HG03460 (cell line): ENCODE results near the gene TTF2.
"Not testable (repeated sequence)": the region's sequence is repeated elsewhere in the genome, so short reads cannot be mapped to it uniquely, and the experiment has no call there.

Experiments
- ATAC-seq: cut with Tn5 transposase; IDR thresholded peaks from one replicate; pipeline ENCODE4 v1.9.1; 2021; ENCODE audit not compliant: unreplicated experiment

TTF2 gene

DNA sequence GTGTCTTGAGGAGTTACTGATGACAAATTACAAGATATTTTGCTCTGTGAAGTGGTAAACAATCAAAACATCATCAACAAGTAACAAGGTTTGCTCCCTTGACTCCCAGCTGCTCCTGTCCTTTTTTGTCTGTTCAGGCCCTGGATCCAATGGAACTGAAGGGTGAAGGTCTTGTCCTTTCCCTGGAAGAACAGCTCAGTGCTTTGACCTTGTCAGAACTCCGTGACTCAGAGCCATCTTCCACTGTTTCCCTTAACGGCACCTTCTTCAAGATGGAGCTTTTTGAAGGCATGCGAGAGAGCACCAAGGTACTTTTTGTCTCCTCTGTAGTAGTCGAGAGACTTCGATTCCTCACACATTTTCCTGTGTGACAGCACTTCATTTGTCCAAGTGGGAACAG lies 32.5 kb downstream of the TTF2 start:
- ATAC-seq: no peak

DNA sequence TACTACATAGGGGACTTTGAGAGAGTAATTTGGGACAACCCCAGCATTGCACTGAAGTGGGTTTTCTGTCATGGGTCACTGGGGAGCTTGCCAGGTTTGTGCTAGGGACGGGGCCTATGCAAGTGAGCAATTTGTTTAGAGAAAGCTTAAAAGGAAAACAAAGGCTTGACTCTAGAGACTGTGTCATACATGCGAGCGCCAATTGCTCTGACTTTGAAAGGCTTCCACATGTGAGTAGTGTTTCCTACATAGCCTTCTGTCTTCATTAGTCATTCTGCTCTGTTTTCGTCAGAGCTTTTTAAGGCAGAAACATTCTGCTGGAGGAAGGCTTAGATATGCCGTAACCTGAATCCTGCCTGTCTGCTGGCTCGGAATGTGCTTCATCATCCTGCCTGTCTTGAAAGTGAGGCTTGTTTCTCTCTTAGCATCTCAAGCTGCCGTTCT lies 33.0 kb downstream of the TTF2 start:
- no peak for ATAC-seq

DNA sequence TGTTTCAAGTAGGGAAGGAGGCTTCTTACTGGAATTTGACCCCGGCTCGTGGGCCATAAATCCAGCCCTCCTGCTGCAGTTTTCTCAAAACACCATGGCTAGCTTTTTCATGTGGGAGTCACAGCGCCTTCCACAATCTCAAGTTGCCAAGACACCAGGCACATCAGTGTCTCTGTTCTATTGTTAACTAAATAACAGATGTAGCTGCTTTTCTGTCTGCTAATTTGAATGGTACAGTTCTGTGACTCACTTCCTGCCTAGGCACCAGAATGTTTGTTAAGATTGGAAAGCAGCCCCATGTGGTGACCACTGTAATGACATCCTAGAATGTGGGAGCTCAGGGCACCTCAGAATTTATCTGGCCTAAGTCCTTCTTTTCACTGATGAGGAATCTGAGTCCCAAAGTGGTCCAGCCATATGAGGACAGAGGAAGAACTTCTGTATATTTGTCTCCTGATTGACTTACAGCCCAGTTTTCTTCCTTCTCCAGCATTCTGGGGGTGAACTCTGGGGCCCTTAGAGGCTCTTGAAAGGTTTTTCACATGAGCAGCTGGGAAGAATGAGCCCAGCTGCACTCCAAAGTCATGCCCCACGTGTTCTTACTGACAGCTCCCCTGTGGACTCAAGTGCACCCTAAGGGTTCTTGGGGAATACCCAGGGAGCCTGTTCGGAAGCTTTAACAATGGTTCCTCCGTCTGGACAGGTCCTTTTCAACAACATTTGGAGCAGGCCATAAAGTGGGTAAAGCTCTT lies 33.9 kb downstream of the TTF2 start:
- ATAC-seq: no peak

DNA sequence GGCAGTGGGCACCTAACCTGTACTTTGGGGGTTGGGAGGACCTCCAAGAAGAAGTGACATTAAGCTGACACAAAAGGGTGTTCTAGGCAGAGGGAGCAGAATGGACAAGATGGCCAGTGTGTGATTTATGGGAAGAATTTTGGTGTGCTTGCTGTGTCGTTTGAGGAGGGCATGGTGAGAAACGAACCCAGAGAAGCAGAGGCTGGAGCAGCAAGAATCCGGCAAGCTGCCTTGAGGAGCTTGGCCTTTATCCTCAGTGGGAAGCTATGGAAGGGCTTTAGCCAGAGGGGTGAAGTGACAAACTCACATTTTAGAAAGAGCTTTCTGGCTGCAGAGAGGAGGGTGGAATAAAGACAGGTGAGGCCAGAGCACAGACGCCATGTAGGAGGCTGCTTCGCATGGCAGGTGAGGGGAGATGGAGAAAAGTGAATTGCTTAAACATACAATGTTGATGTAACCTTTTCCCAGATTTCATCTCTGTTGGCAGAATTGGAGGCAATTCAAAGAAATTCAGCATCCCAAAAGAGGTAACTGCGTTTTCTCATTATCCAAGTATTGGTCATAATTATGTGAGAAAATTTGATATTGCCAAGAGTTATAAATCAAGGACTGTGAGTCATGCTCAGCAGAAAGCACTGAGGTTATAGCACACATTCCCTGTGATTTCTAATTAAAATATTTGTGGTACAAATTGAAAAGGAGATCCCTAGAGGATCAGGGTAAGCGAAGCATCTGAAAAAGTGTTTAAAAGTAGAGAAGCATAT lies 34.9 kb downstream of the TTF2 start:
- no peak for ATAC-seq

DNA sequence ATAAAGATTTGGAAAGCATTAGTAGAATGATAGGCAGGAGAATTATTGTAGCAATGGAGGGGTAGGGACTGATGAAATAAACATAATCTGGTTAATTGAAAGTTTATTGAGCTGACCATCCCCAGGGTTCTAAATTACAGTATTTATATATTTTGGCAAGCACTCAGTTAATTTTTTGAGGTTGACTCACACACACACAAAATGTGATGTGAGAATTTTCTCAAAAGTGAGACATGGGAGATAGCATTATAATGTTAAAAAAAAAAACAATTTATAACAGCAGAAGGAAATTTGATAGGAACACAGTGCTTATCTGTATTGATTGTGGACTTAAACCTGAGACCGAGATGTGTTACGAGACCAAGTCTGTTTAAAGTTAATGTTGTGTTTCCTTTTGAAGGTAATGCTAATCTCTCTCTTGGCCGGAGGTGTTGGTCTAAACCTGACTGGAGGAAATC lies 36.9 kb downstream of the TTF2 start:
- no peak for ATAC-seq

DNA sequence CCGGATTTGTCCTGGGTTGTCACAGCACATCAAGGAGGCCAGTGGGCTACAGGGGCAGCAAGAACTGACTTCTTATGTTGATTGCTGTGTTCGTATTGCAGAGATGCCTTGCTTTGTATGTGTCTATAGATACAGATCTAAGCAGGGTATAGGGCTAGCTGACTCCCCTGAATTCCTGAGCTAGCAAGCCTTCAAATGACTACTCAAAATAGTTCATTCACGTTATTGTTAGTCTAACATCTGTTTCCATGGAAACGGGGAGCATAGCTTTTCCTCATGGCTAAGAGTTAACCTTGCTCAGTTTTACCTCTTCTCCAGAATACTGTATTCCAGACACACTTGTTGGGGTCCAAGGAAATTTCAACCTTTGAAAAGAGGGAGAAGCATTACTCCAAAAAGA lies 37.3 kb downstream of the TTF2 start:
- ATAC-seq: no peak

DNA sequence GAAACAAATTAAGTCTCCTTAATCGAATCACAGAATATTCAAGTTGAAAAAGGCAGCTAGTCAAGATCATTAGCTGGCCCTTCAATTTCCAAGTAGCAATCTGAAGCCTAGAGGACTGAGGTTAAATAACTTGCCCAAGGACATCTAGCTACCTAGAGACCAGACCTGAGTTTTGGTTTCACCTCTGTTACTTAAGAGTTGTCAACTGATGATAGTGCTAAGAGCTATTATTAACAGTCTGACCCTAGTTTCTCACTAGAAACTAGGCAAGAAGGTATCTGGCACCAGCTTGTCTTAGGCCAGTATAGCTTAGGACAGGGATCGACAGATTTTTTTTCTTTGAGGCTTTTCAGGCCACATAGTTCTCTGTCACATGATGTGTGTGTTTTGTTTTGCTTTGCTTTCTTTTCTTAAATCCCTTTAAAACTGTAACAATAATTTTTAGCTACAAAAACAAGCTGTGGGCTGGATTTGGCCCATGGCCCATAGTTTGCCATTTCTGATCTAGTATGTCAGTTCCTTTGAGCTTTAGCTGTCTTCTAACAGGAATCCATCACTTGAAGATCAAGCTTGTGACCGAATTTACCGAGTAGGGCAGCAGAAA lies 38.3 kb downstream of the TTF2 start:
- no peak for ATAC-seq

DNA sequence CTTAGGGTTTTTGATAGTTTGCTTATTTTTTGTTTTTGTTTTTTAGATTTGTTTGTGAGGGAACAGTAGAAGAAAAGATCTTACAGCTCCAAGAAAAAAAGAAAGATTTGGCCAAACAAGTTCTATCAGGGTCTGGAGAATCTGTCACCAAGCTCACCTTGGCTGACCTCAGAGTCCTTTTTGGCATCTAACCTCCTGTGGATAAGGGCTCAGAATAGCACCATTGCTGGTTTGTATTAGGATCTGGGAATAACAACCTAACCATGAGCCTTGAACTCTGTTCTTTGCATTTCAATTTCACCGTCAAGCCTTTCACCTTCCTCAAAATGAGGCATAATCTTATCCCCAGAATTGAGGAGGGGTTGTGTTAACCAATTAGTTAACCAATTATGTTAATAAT lies 41.2 kb downstream of the TTF2 start:
- ATAC-seq: no peak

DNA sequence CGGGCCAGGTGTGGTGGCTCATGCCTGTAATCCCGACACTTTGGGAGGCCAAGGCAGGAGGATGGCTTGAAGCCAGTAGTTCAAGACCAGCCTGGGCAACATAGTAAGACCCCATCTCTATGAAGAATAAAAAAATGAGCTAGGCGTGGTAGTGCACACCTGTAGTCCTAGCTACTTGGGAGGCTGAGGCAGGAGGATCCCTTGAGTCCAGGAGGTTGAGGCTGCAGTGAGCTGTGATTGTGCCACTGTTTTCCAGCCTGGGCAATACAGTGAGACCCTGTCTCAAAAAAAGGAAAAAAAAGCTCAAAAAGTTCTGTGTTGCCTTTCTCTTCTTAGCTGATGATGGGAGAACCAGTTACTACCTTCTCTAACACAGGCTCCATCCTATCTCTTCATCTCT lies 41.7 kb downstream of the TTF2 start:
- not testable (repeated sequence) for ATAC-seq

DNA sequence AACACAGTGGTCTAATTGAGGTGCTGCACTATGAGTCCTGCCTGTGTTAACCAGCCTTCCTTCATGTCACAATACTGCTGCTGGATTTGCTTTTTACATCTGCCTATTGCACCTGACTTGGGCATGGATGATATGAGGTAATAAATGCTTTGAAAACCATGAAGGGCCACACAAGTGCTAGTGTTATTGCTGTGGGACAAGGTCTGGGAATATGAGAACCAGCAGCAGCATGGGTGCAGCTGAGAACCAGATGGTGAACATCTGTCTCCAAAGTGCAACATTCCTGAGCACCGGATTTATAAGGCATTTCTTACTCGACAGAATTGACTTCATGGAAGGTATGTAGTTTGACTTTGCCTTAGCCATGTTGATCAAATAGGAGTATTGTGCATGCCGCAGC lies 44.9 kb downstream of the TTF2 start:
- ATAC-seq: no peak

DNA sequence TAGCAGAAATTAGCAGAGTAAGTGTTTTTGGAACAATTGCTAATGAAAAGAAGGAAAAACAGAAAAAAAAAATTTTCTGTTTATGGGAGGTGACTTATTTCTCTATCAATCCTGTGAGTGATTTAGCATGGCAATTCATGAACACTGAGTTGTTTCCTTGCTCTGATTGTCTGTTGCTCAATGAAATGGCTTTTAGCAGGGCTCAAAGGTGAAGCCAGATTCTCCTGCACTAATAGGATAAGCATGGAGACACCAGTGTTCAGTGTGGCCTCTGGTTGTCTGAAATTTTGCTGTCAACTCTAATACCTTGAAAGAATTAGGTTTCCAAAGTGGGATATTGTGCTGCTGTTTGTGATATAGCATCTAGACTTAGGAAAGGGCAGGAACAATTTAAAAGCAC lies 45.6 kb downstream of the TTF2 start:
- ATAC-seq: no peak

DNA sequence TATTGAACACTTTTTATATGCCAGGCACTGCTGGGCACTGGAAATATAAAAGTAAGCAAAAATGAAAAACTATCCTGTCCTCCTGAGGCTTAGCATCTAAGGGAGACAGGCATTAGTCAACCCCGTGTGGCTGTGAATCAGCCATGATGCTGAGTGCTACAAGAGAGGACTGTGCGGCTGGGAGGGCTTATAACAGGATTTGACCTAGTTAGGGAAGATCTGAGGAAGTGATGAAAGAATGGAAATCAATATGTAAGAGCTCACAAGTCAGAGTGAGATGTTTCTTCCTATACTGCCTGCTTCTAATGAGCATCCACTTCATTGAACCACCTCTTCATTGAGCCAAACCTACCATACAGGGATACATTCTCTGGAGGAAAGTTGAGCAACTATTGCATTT lies 46.4 kb downstream of the TTF2 start:
- ATAC-seq: no peak

DNA sequence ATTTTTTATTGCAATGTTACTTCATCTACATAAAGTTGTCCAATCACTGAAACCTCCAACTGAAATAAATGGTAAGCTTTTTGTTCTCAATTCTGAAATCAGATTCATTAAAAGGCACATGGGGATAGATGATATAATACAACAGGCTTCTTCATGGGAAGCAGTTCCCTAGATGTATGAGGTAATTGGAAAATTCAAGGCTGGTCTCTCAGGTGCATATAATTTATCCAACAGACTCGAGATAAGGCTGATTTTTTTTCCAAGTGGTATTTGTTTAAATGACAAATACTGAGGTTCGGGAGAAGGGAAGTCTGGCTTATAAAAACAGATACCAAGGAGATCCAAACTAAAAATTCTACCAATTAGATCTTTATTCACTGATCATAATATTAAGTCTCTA lies 47.2 kb downstream of the TTF2 start:
- no peak for ATAC-seq

DNA sequence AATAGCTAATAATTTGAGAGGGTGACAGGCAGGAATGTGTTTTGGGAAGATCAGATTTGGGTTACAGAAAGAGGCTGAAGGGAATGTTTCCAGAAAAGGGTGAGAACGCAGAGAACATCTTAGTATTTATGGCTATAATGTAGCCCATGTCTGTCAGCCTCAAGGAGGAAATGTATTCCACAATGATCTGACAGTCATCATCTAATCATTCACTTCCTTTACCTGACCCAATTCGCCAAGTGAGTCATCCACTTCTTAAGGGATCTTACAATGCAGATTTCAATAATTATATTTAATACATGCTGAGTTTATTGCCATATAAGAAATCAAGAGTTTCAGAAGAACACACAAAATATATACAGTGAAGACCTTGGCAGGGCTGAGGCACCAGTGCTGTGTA lies 50.6 kb downstream of the TTF2 start:
- ATAC-seq: no peak

DNA sequence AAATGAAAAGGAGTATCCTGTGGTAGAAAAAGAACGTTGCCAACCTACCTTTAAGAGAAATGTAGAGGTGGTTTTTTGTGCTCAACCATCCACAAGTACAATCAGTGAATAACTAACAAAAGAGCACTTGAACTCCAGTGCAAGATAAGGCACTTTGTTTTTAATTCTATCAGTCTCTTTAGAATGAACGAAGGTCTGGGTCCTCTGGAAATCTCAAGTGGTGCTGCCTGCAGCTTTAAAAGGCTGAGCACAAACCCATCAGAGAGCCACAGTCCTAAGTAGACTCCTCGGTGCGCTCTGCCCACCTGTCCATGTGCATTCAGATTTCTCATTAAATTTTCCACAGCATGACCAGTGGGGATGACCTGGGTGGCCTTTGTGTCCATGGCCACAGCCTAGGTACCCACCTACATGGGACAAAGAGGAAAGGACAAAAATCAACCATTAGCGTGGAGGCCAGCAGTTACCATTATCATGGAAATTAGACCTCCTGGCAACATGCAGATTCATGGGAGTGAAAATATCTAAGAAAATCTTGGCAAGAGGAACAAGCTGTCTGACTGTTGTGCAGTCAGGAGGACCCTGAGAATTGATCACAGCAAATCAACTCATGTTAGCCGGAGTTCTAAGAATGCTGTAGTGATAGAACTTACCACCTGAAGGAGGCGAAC lies 52.1 kb downstream of the TTF2 start:
- ATAC-seq: no peak

DNA sequence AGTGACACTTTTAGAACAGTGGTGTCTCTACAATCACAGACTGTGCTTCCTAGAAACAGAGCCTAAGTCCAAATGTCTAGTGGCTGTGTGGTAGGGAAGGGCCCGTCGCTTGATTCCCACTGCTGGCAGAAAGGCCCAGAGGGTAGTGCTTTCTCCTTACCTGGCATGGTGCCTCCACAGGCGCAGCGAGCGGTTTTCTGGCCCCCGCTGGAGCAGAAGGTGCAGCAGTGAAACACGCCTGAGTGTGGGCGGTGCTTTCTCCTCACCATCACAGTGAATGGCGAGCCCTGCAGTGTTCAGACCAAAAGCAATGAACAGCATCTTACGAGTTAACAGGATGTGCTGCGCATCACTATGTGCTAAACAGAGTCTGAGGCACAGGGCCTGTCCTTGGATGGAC lies 53.1 kb downstream of the TTF2 start:
- ATAC-seq: no peak

DNA sequence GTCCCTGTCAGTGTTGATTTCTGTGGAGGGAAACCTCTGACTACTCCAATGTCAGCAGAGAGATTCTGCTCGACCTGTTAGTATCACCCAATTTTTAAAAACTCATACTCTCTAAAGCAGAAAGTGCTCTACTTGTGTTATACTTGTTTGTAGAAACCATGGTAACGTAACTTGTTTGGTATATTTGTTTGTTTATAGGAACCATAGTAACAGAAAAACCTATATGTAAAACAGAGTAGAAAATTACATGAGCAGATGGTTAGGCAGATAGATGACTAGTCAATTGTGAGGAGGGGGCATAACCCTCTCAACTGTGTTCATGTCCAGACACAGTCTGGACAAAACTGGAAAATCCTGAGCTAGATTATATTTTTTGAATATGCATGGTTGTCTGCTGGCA lies 54.8 kb downstream of the TTF2 start:
- no peak for ATAC-seq

DNA sequence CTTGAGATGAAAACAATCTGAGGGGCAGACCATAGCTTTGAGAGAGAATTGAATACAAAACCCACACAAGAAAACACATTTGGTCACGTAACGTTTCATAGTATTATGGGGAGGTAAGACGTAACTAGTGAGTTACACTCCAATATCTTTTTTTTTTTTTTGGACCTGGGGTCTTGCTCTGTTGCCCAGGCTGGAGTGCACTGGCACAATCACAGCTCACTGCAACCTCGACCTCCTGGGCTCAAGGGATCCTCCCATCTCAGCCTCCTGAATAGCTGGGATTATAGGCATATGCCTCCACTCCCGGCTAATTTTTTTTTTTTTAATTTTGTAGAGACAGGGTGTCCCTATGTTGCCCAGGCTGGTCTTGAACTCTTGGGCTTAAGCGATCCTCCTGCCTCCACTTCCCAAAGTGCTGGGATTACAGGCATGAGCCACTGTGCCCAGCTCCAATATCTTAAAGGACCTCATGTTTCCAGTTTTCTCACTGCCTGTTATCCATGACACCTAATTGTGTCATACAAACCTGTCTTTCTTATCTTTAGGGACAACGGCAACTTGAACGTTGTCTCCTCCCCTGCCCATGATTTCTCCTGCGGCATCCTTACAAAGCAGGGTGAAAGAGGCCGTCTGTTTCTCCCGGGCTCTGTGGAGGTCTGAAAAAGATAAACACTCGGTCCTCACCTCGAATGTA lies 56.1 kb downstream of the TTF2 start:
- ATAC-seq: no peak

DNA sequence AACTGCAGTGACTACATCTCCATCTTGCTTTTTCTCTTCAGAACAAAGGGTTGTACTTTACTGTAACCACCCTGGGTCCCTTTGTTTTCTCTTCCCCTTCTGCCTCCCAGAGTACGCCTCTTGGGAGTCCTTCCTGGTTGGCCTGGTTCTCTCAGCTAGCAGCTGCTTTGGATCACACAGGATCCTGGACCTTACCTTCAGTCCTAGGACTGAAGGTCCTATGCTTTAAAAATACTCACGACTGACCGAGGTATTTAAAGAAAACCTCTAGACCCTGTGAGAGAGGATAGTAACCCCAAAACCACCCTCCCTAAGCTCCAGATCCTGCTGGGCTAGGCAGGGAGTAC lies 56.6 kb downstream of the TTF2 start:
- ATAC-seq: no peak

DNA sequence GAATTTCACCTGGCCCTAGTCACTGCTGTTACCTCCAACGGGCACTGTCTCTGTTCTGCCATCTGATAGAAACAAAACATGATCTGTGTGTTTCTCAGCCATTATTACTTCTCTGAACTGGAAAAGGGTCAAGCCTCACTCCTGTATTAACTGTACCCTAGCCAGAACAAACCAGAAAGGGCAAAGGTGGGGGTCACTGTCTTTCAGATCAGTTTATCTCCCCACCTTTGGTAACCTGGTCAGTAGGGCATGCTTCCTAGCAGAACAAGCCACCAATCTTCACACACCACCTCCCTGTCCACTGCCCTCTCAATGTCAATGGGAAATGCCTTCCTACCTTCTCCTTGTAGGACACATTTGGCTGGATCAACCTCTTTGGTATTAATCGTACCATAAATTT lies 57.6 kb downstream of the TTF2 start:
- no peak for ATAC-seq

DNA sequence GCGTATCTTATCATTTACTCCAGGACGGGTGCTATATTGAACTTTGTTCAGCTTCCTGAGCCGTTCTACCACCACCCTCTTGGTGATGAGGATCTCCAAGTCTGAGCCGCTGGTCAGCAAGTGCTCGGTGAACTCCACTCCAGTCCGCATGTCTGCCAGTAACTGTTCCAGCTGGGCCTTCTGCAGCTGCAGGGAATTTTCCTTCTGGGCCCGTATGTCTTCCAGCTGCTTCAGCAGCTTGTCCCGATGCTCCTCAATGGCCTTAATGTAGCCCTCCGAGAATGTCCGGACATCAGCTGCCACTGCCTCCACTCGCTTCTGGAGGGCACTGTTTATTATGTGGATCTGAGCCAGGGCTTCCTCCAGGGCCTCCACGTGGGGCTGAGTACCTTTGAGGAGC lies 58.0 kb downstream of the TTF2 start:
- no peak for ATAC-seq
